HG03060 (cell line): ENCODE data around the gene NBEA.
"Not testable (repeated sequence)": the region's sequence is repeated elsewhere in the genome, so short reads cannot be mapped to it uniquely, and the experiment has no call there.

Source experiments
- ATAC-seq: cut with Tn5 transposase; IDR thresholded peaks from one replicate; pipeline ENCODE4 v1.9.1; 2021; ENCODE audit warnings: low read depth, moderate number of reproducible peaks; ENCODE audit not compliant: unreplicated experiment

Gene NBEA, protein sequence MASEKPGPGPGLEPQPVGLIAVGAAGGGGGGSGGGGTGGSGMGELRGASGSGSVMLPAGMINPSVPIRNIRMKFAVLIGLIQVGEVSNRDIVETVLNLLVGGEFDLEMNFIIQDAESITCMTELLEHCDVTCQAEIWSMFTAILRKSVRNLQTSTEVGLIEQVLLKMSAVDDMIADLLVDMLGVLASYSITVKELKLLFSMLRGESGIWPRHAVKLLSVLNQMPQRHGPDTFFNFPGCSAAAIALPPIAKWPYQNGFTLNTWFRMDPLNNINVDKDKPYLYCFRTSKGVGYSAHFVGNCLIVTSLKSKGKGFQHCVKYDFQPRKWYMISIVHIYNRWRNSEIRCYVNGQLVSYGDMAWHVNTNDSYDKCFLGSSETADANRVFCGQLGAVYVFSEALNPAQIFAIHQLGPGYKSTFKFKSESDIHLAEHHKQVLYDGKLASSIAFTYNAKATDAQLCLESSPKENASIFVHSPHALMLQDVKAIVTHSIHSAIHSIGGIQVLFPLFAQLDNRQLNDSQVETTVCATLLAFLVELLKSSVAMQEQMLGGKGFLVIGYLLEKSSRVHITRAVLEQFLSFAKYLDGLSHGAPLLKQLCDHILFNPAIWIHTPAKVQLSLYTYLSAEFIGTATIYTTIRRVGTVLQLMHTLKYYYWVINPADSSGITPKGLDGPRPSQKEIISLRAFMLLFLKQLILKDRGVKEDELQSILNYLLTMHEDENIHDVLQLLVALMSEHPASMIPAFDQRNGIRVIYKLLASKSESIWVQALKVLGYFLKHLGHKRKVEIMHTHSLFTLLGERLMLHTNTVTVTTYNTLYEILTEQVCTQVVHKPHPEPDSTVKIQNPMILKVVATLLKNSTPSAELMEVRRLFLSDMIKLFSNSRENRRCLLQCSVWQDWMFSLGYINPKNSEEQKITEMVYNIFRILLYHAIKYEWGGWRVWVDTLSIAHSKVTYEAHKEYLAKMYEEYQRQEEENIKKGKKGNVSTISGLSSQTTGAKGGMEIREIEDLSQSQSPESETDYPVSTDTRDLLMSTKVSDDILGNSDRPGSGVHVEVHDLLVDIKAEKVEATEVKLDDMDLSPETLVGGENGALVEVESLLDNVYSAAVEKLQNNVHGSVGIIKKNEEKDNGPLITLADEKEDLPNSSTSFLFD (N-terminal part only)

GRCh38 chr13:34941835-34942731 lies at the start of gene NBEA:
TSS of gene NBEA (plus strand) at chr13:34942270. CDS start at chr13:34942821, 551 bp downstream.
- peak; percentile 45 for ATAC-seq

DNA sequence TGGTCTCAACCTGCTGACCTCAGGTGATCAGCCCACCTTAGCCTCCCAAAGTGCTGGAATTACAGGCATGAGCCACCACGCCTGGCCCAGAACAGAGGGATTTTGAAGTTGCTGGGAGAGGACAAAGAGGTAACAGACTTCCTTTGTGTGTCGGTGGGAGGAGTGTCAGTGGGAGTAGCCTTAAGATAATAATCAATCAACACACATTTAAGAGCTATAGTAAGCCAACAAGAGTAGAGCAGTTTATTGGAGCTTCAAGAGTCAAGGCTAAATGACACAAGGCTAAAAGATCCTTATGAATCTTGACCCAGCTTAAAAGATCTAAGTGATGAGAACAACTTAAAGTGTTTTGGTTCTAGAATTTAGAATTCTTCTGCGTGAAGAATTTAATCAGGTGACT lies 47.3 kb upstream of the NBEA start:
- no peak for ATAC-seq

- no peak for ATAC-seq
Measured at GRCh38 chr13:34897220-34897619, 44.9 kb upstream of the NBEA start.

GRCh38 chr13:34899888-34900287 lies 42.2 kb upstream of the NBEA start:
- ATAC-seq, result no peak

- no peak for ATAC-seq
Measured at GRCh38 chr13:34900288-34900739, 41.8 kb upstream of the NBEA start.

DNA sequence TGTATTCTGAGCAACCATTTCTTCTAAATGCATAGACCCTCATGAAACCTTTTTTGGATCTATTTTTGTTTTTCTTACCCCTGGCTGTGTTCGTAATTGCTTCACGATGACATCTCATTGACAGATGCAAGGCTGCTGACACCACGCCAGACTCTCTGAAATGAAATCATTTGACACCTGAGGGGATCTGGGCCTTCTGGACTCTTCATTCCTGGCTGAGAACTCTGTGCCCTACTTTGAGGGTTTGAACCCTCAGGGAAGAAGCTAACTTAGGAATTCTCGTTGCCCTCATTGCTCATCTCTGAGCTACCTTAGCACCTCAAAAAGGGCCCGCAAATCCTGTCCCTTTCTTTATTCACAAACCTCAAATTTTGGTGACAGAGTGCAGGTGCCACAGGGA lies 40.5 kb upstream of the NBEA start:
- no peak for ATAC-seq

GRCh38 chr13:34911159-34911558 lies 30.9 kb upstream of the NBEA start:
- no peak for ATAC-seq

DNA sequence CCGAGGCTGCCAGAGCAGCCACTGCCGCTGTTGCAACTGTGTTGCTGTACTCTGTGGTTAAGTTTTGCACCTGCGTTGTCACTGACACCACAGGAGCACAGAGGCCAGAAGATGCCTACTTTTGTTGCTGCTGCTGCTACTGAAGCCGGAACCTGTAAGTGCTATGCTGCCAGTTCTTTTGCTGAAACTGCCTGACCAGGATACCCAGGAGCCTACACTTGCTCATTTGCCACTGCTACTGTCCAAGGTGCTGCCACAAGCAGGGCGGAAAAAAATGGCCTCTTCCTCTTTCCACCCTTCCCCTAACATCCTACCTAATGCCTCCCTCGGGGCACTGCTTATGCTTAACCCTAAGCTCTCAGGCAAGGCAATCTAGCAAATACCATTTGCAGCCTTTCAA lies 29.0 kb upstream of the NBEA start:
- no peak for ATAC-seq

DNA sequence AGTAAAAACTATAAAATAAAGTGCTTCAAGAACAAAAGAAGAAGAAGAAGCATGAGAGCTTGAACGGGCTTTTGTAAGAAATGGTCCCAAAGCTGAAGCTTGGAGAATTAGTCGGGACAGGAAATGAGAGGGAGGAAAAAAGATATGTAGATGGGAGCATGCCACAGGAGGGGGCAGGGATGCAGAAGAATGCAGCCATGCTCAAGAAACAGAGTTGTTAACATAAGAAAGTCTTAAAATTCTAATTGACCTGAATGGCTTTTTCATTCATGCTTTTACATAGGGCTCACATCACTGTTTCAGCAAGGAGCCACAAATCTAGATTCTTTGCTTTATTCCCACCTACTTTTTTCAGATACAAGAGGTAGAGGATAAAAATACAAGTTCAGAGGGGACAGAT lies 27.7 kb upstream of the NBEA start:
- ATAC-seq, result no peak

- ATAC-seq, result no peak
Measured at GRCh38 chr13:34926508-34926907, 15.6 kb upstream of the NBEA start.

GRCh38 chr13:34928676-34929075 lies 13.4 kb upstream of the NBEA start:
- ATAC-seq, result not testable (repeated sequence)

DNA sequence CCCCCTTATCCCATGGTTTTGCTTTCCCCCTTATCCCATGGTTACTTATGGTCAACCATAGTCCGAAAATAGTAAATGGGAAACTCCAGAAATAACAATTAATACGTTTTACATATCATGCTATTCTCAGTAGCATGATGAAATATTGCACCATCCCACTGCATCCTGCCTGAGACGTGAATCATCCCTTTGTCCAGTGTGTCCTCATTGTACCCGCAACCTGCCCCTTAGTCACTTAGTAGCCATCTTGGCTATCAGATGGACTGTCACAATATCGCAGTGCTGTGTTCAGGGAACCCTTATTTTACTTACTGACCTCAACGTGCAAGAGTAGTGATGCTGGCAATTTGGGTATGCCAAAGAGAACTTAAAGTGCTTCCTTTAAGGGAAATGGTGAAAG lies 10.5 kb upstream of the NBEA start:
- no peak for ATAC-seq

GRCh38 chr13:34933349-34933748 lies 8.7 kb upstream of the NBEA start:
- ATAC-seq, result no peak

- no peak for ATAC-seq
Measured at GRCh38 chr13:34933786-34934185, 8.3 kb upstream of the NBEA start.

- no peak for ATAC-seq
Measured at GRCh38 chr13:34935841-34936240, 6.2 kb upstream of the NBEA start.

DNA sequence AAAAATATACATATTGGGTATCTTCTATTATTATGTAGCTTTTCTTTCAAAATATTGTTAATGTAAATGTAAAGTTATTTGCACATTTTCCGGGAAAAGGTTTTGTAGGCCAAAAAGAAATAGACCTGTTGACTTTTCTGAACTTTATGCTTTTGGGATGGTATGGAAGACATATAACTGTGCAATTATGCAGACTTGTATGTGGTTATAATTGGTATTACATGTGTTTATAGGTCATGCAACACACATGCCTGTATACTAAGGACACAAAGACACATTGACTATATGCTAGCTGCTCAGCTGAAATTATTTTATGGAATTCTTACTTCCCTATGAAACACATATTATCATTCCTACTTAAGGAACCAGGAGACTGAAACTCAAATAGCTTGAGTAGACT lies 2.3 kb upstream of the NBEA start:
- no peak for ATAC-seq

GRCh38 chr13:34941436-34941834 lies 635 bp upstream of the NBEA start:
- ATAC-seq, result no peak

- ATAC-seq, result no peak
Measured at GRCh38 chr13:34942732-34943435, 814 bp downstream of the NBEA start.
